ENCODE results near the gene LRRC9. TPM values are rescaled to one million over a fixed set of nuclear protein-coding genes. Genes with fewer than 3 reads are reported as not detected.

Gene LRRC9
- total and polyA plus RNA-seq, 3 donors from 2014 or later, result 4.3 to 11.0 (median 10.1) TPM

- intact Hi-C loops (cut with DNase I; ENCODE audit: low total_unique reads), result no loop called here
- TF ChIP-seq CTCF (IDR thresholded peaks at IDR 0.05), result no peak
- no peak for TF ChIP-seq POLR2A (IDR thresholded peaks at IDR 0.05)
- Histone ChIP-seq H3K4me1 (peaks cover 17% of the 10 kb centered on the region), H3K36me3 (ENCODE audit: low read depth, missing control alignments) (no peaks in the 10 kb centered on the region), H3K4me3 (peak overlapping the region; percentile 78 to 85), H3K27ac (peak overlapping the region; percentile 98 to 100), H3K9me3 (no peaks in the 10 kb centered on the region), H3K27me3 (no peaks in the 10 kb centered on the region)
- WGBS, 2 donors, result 5 to 6% methylated on average over 16 of the region's 16 CpGs
- peak; percentile 60 for DNase-seq
Measured at GRCh38 chr14:60090864-60091519, 171.0 kb downstream of the LRRC9 start.

- intact Hi-C loops (cut with DNase I; ENCODE audit: low total_unique reads), result no loop called here
- 0 to 1% methylated on average over 29 to 81 of the region's 88 CpGs for WGBS, 2 donors
Measured at GRCh38 chr14:60091550-60092525, 171.9 kb downstream of the LRRC9 start, which contains the start of gene PCNX4. Gene PCNX4 (plus strand): TSS chr14:60091923. CDS start chr14:60107639, 15,716 bp downstream.

GRCh38 chr14:60092526-60092920 is 172.6 kb downstream of the LRRC9 start:
- 0% methylated on average over 14 of the region's 14 CpGs for WGBS, 2 donors
- peak; percentile 44 for DNase-seq
- H3K4me1 ChIP-seq, result peaks cover 17% of the 10 kb centered on the region
- intact Hi-C loops (cut with DNase I; ENCODE audit: low total_unique reads), result no loop called here
- TF ChIP-seq POLR2A (IDR thresholded peaks at IDR 0.05) (no peak), CTCF (IDR thresholded peaks at IDR 0.05) (no peak)
- no peaks in the 10 kb centered on the region for H3K27me3 ChIP-seq
- peak overlapping the region; percentile 78 to 85 for H3K4me3 ChIP-seq
- no peaks in the 10 kb centered on the region for H3K36me3 ChIP-seq (ENCODE audit: low read depth, missing control alignments)
- H3K9me3 ChIP-seq, result no peaks in the 10 kb centered on the region
- H3K27ac ChIP-seq, result peak overlapping the region; percentile 98 to 100

More at GRCh38 chr14:60091550-60092525, 171.9 kb downstream of the LRRC9 start, which contains the start of gene PCNX4:
- TF ChIP-seq POLR2A (IDR thresholded peaks at IDR 0.05), result peak; percentile 86
- no peak for TF ChIP-seq CTCF (IDR thresholded peaks at IDR 0.05)
- H3K4me3 ChIP-seq, result peak within 1 kb of the TSS; percentile 78 to 85
- H3K9me3 ChIP-seq, result no peaks in the 10 kb centered on the region
- H3K27ac ChIP-seq, result peak within 1 kb of the TSS; percentile 98 to 100
- no peaks in the 10 kb centered on the region for H3K36me3 ChIP-seq (ENCODE audit: low read depth, missing control alignments)
- DNase-seq, result peak; percentile 99
- H3K27me3 ChIP-seq, result no peaks in the 10 kb centered on the region
- peaks cover 17% of the 10 kb centered on the region for H3K4me1 ChIP-seq

GRCh38 chr14:60093080-60093479 is 173.1 kb downstream of the LRRC9 start:
- no peak for DNase-seq
- intact Hi-C loops (cut with DNase I; ENCODE audit: low total_unique reads), result no loop called here

More at GRCh38 chr14:60093080-60093479, 173.1 kb downstream of the LRRC9 start:
- Histone ChIP-seq H3K4me1 (peaks cover 17% of the 10 kb centered on the region), H3K9me3 (no peaks in the 10 kb centered on the region), H3K27me3 (no peaks in the 10 kb centered on the region), H3K36me3 (ENCODE audit: low read depth, missing control alignments) (no peaks in the 10 kb centered on the region), H3K27ac (peak overlapping the region; percentile 98 to 100), H3K4me3 (peak overlapping the region; percentile 78 to 85)
- no peak for TF ChIP-seq POLR2A (IDR thresholded peaks at IDR 0.05)
- TF ChIP-seq CTCF (IDR thresholded peaks at IDR 0.05), result no peak
- WGBS, 2 donors, result 6 to 10% methylated on average over 3 of the region's 3 CpGs
